Activated B cell treated with CpG ODN at 0.5 μM for 24 hours (primary cell): ENCODE results near the gene PKN1. TPM values are rescaled to one million over a fixed set of nuclear protein-coding genes. Genes with fewer than 3 reads are reported as not detected.
A peak's percentile ranks its signal among the peaks of the same experiment; 100 is the strongest.

Experiments
- ATAC-seq: fragments of 200-7000 bp; cut with Tn5 transposase; one replicate; pipeline ENCODE4 v1.10.0; 2021; ENCODE audit warnings: low read depth, mild to moderate bottlenecking, moderate library complexity
- CTCF ChIA-PET: fragments of 350-600 bp; sonication (Branson Sonifier 250); formaldehyde crosslinking; loops from one replicate; lab custom pipeline; 2021; ENCODE audit warnings: antibody characterized with exemption; lab: Charles Lee
- POLR2A ChIA-PET: fragments of 350-600 bp; sonication (Branson Sonifier 250); formaldehyde crosslinking; loops from one replicate; lab custom pipeline; 2021; ENCODE audit warnings: antibody characterized with exemption; lab: Charles Lee
- DNase-seq: peaks from one replicate; pipeline ENCODE4 v3.0.0; 2022
- H3K27ac Mint-ChIP-seq: one replicate; pipeline ENCODE4 v1.8.0; 2020; ENCODE audit warnings: mixed read lengths
- H3K27me3 Mint-ChIP-seq: one replicate; pipeline ENCODE4 v1.8.0; 2021; ENCODE audit warnings: mixed read lengths
- H3K36me3 Mint-ChIP-seq: one replicate; pipeline ENCODE4 v1.8.0; 2021; ENCODE audit warnings: low read depth, mixed read lengths
- H3K4me1 Mint-ChIP-seq: one replicate; pipeline ENCODE4 v1.8.0; 2021; ENCODE audit warnings: mixed read lengths
- H3K4me3 Mint-ChIP-seq: one replicate; pipeline ENCODE4 v1.8.0; 2020; ENCODE audit warnings: mild to moderate bottlenecking, mixed read lengths
- H3K9me3 Mint-ChIP-seq: one replicate; pipeline ENCODE4 v1.8.0; 2020; ENCODE audit warnings: mixed read lengths
- intact Hi-C: fragments of 100-400 bp; cut with micrococcal nuclease; formaldehyde crosslinking; loops from one replicate; pipeline ENCODE4 v1.15.1; 2024
- total RNA-seq: library from RNA; stranded (reverse); gene quantifications from 2 replicates; pipeline ENCODE4 v1.2.3, GENCODE V29; 2022
- TF ChIP-seq, protein P1 (sequence below): fragments of 200-600 bp; IDR thresholded peaks from one replicate; pipeline ENCODE4 v1.8.0; 2022; ENCODE audit warnings: antibody characterized with exemption, mild to moderate bottlenecking

PKN1 gene
- total RNA-seq, 1 donor from 2014 or later = 159 TPM

DNA sequence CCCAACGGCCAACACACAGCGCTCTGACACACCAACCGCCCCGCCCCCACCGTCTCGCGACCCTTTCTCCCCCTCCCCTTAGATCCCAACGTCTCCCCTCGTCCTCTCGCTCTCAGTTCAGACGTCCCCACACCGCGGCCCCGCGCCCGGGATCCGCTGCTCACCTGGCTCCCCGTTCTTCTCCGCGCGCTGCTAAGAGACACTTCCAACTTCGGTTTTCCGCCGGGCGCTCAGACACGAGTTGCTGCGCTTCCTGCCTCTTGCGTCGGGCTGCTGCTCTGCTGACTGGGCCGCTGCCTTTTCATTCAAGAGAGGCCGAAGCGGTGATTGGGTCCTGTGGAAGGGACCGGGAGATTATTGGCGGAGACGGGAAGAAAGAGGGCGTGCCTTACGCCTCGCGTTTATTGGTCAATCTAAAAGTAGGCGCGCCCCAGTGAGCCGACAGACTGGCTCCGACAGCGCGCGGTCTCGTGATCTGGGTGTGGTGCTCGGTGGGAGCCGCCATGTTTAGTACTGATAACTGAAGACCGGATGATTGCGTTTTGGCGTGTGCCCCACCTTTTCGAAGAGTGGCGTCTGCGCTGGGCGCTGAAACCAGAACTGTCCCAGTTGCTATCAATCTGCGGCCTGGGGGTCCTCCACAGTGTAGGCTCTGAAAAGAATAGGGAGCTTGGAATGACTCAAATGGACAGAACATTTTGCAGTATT, 13.8 kb upstream of the PKN1 start, which contains the start of gene DDX39A:
Gene DDX39A, minus strand, starts transcription at position 236 of the 708 bp plus-strand sequence. CDS start 6,121 bp downstream, outside the sequence.
- Mint-ChIP-seq H3K27ac (peak within 1 kb of the TSS; percentile 99), H3K27me3 (no peaks in the 10 kb centered on the region), H3K4me1 (peaks cover 44% of the 10 kb centered on the region), H3K4me3 (peak within 1 kb of the TSS; percentile 99), H3K36me3 (peaks cover 36% of the 10 kb centered on the region), H3K9me3 (no peaks in the 10 kb centered on the region)
- ATAC-seq = peak; percentile 91
- peak; percentile 83 for DNase-seq
- ChIA-PET POLR2A (interaction anchor here (0.8 to 3.0 kb wide), 13 partner anchors 13 to 1267 kb away, joined by 3 to 28 read pairs (median 4); partner anchors contain the start of genes ADGRE5, DNAJB1 and PKN1), CTCF (interaction anchor here (0.7 to 1.8 kb wide), 2 partner anchors 12 to 71 kb away, joined by 3 to 14 read pairs; partner anchors contain the start of gene PKN1)
- TF ChIP-seq, protein P1, sequence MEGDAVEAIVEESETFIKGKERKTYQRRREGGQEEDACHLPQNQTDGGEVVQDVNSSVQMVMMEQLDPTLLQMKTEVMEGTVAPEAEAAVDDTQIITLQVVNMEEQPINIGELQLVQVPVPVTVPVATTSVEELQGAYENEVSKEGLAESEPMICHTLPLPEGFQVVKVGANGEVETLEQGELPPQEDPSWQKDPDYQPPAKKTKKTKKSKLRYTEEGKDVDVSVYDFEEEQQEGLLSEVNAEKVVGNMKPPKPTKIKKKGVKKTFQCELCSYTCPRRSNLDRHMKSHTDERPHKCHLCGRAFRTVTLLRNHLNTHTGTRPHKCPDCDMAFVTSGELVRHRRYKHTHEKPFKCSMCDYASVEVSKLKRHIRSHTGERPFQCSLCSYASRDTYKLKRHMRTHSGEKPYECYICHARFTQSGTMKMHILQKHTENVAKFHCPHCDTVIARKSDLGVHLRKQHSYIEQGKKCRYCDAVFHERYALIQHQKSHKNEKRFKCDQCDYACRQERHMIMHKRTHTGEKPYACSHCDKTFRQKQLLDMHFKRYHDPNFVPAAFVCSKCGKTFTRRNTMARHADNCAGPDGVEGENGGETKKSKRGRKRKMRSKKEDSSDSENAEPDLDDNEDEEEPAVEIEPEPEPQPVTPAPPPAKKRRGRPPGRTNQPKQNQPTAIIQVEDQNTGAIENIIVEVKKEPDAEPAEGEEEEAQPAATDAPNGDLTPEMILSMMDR = no peak
- intact Hi-C loops = loop anchor here (1.0 to 5.0 kb wide), 4 partner anchors 13 to 412 kb away; partner anchors contain the start of genes ASF1B and RFX1

DNA sequence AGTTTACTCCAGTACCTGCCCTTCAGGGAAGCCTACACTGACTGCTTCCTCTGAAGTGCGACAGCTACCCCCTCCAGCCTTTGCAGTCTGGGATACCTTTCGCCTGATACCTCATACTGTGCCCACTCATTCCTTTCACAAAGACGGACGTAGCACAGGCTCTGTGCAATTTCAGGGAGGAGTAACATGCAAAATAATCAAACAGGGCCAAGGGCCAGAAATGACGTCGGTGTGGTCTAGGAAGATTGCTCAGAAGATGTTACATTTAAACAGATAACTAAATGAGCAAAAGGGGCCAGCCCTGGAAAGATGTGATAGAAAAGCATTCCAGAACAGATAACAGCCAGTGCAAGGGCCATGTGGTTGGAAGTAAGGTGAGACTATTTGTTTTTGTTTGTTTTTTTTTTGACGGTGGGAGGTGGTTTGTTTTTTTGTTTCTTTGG, 7.4 kb upstream of the PKN1 start:
- intact Hi-C loops = no loop called here
- Mint-ChIP-seq H3K4me3 (no peak overlapping the region), H3K27ac (no peak overlapping the region), H3K9me3 (no peaks in the 10 kb centered on the region), H3K27me3 (no peaks in the 10 kb centered on the region), H3K36me3 (no peaks in the 10 kb centered on the region), H3K4me1 (peaks cover under 1% of the 10 kb centered on the region)
- ChIA-PET CTCF (no interaction called here), POLR2A (no interaction called here)
- DNase-seq = no peak
- ATAC-seq = no peak
- TF ChIP-seq, protein P1 = no peak

DNA sequence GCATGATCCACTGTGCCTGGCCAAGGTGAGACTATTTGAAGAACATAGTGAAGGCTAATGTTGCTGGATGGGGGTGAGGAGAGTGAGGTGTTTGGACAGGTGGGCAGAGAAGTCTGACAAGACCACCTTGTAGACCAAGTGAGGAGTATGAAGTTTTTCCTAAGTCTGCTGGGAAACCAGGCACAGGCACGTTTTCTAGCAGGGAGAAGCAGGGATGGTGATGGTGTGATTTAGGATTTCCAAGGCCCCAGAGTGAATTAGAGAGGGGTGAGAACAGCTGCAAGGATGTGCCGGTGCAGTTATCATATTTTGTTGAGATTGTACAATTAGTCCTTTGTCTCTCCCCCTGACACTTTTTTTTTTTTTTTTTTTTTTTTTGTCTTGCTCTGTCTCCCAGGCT, 5.6 kb upstream of the PKN1 start:
- CTCF ChIA-PET = no interaction called here
- Mint-ChIP-seq H3K27me3 (no peaks in the 10 kb centered on the region), H3K9me3 (no peaks in the 10 kb centered on the region), H3K4me1 (peaks cover 11% of the 10 kb centered on the region), H3K27ac (no peak overlapping the region), H3K4me3 (no peak overlapping the region), H3K36me3 (no peaks in the 10 kb centered on the region)
- DNase-seq (no peak), ATAC-seq (no peak)
- intact Hi-C loops = no loop called here
- TF ChIP-seq, protein P1 = no peak
- POLR2A ChIA-PET = no interaction called here

DNA sequence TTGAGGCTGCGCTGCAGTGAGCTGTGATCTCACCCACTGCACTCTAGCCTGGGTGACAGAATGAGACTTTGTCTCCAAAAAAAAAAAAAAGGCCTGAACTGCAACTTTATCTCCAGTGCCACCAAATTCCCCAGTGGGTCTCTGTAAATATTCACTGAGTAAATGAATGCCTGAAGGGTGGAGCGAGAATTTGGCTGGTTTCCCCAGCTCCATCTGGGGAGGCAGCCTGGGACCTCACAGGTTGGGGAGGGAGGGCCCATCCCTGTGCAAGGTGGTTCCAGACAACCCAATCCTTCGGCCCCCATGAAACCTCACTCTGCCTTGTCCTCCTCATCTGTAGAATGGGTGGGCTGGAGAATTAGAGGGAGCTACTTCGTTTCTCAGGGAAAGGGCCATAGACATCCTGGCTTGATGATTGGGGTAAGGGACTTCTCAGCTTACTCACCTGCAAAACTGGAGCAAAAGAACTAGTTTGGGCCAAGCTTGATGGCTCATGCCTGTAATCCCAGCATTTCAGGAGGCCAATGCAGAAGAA, 4.2 kb upstream of the PKN1 start:
- Mint-ChIP-seq H3K27me3 (no peaks in the 10 kb centered on the region), H3K4me3 (no peak overlapping the region), H3K36me3 (no peaks in the 10 kb centered on the region), H3K27ac (no peak overlapping the region), H3K9me3 (no peaks in the 10 kb centered on the region), H3K4me1 (peaks cover 14% of the 10 kb centered on the region)
- ChIA-PET CTCF (no interaction called here), POLR2A (interaction anchor here (0.6 to 0.7 kb wide), 2 partner anchors 292 to 682 kb away, joined by 4 read pairs; partner anchors contain the start of gene ASF1B)
- intact Hi-C loops = no loop called here
- ATAC-seq = no peak
- TF ChIP-seq, protein P1 = no peak
- no peak for DNase-seq

DNA sequence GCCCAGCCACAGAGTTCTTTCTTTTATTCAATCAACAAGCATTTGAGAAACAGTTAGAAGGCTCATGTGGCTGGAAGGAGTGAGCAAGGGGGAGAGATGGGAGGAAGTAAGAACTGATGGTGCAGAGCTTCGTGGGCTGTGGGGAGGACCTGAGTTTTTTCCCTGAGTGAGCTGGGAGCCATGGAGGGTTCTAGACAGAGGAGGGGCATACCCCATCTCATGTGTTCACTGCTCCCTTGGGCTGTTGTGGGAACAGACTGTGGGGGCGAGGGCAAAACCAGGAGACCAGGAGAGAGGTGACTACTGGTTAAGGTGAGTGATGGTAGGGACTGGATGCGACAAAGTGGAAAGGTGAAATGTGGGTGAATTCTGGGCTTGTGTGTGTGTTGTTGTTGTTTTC, 2.4 kb upstream of the PKN1 start:
- intact Hi-C loops = no loop called here
- H3K4me3 Mint-ChIP-seq = no peak overlapping the region
- H3K27ac Mint-ChIP-seq = no peak overlapping the region
- CTCF ChIA-PET = interaction anchor here (1.0 to 3.0 kb wide), 2 partner anchors 11 to 46 kb away, joined by 4 to 14 read pairs; partner anchors contain the start of gene DDX39A
- peaks cover 29% of the 10 kb centered on the region for H3K4me1 Mint-ChIP-seq
- no peak for ATAC-seq
- no peaks in the 10 kb centered on the region for H3K36me3 Mint-ChIP-seq
- DNase-seq = no peak
- POLR2A ChIA-PET = interaction anchor here (1.2 kb wide), 1 partner anchor 88 kb away, joined by 3 read pairs; the partner anchor contains the start of gene DNAJB1
- H3K27me3 Mint-ChIP-seq = no peaks in the 10 kb centered on the region
- TF ChIP-seq, protein P1 = no peak
- H3K9me3 Mint-ChIP-seq = no peaks in the 10 kb centered on the region
